Cardiac septum (tissue), 1 donor: Measurements from ENCODE around the gene PACSIN3. TPM values are rescaled to one million over a fixed set of nuclear protein-coding genes. Genes with fewer than 3 reads are reported as not detected.
"Not testable (repeated sequence)": the region's sequence is repeated elsewhere in the genome, so short reads cannot be mapped to it uniquely, and the experiment has no call there.

Experiments
- DNase-seq: peaks from one replicate; pipeline ENCODE4 v3.0.0-alpha.2; 2020; ENCODE audit warnings: low spot score
- intact Hi-C: fragments of 100-400 bp; cut with DNase I; formaldehyde crosslinking; loops from one replicate; pipeline ENCODE4 v1.14.0; 2022
- total RNA-seq: library from RNA; stranded (reverse); fragmentation: NEBNext Ultra II Directional; extraction: Animal tissue kit (Norgen Biotek cat#: 25700); gene quantifications from one replicate; pipeline ENCODE4 v1.2.1, GENCODE V29; 2021
- donor health status: DM: no; HTN: no; CAD: no.

The PACSIN3 gene
- total RNA-seq, 1 donor from 2014 or later = 295 TPM

- no peak for DNase-seq
- intact Hi-C loops = no loop called here
These were observed 16.3 kb upstream of the PACSIN3 start for GRCh38 chr11:47202576-47202975.

- intact Hi-C loops = no loop called here
- no peak for DNase-seq
These were observed 14.8 kb upstream of the PACSIN3 start for GRCh38 chr11:47201015-47201414.

GRCh38 chr11:47198161-47198560 lies 11.9 kb upstream of the PACSIN3 start:
- intact Hi-C loops, DNase-seq: not testable (repeated sequence)

GRCh38 chr11:47192111-47192510 lies 5.9 kb upstream of the PACSIN3 start:
- DNase-seq = no peak
- intact Hi-C loops = no loop called here

- DNase-seq, intact Hi-C loops: not testable (repeated sequence)
These were observed 4.9 kb upstream of the PACSIN3 start for GRCh38 chr11:47191137-47191536.

- DNase-seq = no peak
- intact Hi-C loops = no loop called here
These were observed 3.0 kb upstream of the PACSIN3 start for GRCh38 chr11:47189100-47189834.

- intact Hi-C loops = loop anchor here (1.0 kb wide), 1 partner anchor 26 kb away; the partner anchor contains the start of gene DDB2
- no peak for DNase-seq
These were observed 2.0 kb upstream of the PACSIN3 start for GRCh38 chr11:47188259-47188658.

- no peak for DNase-seq
- intact Hi-C loops = loop anchor here (1.0 to 2.0 kb wide), 2 partner anchors 27 to 69 kb away; partner anchors contain the start of genes DDB2 and NR1H3
These were observed 1.5 kb upstream of the PACSIN3 start for GRCh38 chr11:47187723-47188122.

- DNase-seq = peak; percentile 79
- intact Hi-C loops = loop anchor here (2.0 kb wide), 1 partner anchor 70 kb away; the partner anchor contains the start of gene NR1H3
These were observed 764 bp upstream of the PACSIN3 start for GRCh38 chr11:47186700-47187695.

GRCh38 chr11:47185305-47186075 lies 744 bp downstream of the PACSIN3 start:
- intact Hi-C loops = loop anchor here (2.0 kb wide), 1 partner anchor 71 kb away; the partner anchor contains the start of gene NR1H3
- peak; percentile 91 for DNase-seq

- intact Hi-C loops = no loop called here
These were observed 1.4 kb downstream of the PACSIN3 start for GRCh38 chr11:47184711-47185304.

GRCh38 chr11:47183969-47184368 lies 2.3 kb downstream of the PACSIN3 start:
- DNase-seq = no peak
- intact Hi-C loops = no loop called here

More at GRCh38 chr11:47184711-47185304, 1.4 kb downstream of the PACSIN3 start:
- DNase-seq = no peak

- peak; percentile 86 for DNase-seq
- intact Hi-C loops = no loop called here
These were observed 3.0 kb downstream of the PACSIN3 start for GRCh38 chr11:47183031-47183856.

GRCh38 chr11:47182380-47182779 lies 3.9 kb downstream of the PACSIN3 start:
- no peak for DNase-seq
- intact Hi-C loops = no loop called here

GRCh38 chr11:47181271-47181670 lies 5.0 kb downstream of the PACSIN3 start:
- DNase-seq = no peak
- intact Hi-C loops = no loop called here

- intact Hi-C loops = no loop called here
- DNase-seq = no peak
These were observed 6.0 kb downstream of the PACSIN3 start for GRCh38 chr11:47180006-47180787.

GRCh38 chr11:47179655-47179991 lies 6.6 kb downstream of the PACSIN3 start:
- intact Hi-C loops = loop anchor here (5.0 kb wide), 1 partner anchor 228 kb away; the partner anchor contains the start of gene SLC39A13

More at GRCh38 chr11:47179655-47179991, 6.6 kb downstream of the PACSIN3 start:
- DNase-seq = no peak
